Hematopoietic multipotent progenitor cell treated with erythropoietin and hydrocortisone succinate and interleukin-3 and kit ligand, for 8 days (in vitro differentiated cells): ENCODE data around the gene ADCY5.

ENCODE experiments used
- DNase-seq: peaks from one replicate; pipeline ENCODE4 v3.0.0-alpha.2; 2015

The ADCY5 gene

DNA sequence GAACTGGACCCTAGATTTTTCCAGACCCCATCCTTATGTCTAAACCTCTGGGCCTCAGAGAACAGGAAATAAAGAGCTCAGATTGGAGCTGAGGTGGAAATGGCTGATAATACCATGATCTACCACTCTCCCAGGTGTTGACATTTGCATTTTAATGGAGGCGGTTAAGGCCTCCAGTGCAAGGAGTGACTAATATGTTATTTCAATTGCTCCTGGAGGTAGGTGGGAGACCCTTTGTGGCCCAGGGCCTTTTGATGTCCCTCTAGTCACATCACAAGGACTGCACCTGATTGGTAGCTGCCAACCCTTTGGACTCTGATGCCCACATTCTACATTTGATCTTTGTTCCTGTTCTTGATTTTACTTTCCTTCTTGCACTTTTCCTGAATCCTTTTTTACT, 9.0 kb upstream of the ADCY5 start:
- no peak for DNase-seq

DNA sequence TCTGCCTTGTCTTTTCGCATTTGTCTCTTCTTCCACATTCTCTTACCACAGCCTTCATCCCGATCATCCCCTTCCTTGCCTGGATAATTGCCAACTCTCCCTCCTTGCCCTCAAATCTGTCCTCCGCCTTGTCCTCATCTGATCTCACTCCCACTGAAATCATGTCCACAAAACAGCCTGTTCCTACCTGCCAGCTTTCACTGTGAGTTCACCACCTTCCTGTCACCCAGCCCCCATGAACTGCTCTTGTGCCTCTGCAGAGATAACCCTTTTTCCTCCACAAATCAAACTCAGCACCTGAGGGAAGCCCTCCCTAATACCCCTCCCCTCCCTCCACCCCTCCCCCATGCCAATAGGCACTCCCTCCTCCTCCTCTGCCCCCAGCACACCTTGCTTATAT, 4.8 kb upstream of the ADCY5 start:
- DNase-seq: no peak

DNA sequence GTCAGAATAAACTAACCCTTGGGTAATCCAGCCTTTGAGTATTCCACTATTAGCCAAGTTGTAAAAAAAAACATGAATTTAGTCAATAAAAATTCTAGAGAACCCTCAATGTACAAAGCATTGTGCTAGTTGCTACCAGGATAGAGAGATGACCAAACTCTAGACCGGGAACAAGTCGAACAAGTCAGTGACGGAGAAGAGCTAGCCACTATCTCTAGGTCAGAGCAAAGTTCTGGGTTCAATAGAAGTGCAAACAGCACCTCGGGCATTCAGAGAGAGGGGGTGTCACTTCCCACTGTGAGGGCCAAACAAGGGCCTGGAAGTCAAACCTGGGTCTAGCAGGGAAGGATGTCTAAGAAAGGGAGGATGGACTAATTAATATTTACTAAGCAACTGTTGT, 2.3 kb upstream of the ADCY5 start:
- DNase-seq: no peak

DNA sequence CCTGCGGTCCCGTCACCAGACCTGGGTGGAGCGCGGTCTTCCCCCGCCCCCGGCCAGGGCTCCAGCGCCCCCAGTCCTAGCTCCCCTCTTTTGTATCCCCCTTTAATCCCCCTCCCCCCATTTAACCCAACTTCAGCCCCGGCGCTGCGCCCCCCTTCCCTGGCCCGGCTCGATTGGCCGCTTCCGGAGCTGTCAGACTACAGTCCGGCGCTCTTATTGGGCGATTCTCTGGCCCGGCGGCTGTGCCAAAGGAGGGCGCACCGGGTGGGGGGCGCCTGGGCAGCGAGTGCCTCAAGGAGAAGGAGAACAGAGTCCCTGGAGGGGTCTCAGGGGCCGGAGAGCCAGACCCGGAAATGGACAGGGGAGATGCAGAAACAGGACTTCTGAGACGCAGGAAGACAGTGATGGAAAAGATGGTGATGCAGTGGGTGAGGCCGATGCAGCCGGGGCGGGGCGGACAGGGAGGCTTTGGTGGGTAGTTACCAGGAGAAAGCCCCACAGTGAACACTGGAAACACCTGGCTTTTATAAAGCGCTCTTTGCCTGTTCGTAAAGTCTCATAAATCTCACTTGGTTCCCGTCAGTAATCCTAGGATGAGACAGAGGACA, 1.2 kb upstream of the ADCY5 start:
- DNase-seq: no peak

DNA sequence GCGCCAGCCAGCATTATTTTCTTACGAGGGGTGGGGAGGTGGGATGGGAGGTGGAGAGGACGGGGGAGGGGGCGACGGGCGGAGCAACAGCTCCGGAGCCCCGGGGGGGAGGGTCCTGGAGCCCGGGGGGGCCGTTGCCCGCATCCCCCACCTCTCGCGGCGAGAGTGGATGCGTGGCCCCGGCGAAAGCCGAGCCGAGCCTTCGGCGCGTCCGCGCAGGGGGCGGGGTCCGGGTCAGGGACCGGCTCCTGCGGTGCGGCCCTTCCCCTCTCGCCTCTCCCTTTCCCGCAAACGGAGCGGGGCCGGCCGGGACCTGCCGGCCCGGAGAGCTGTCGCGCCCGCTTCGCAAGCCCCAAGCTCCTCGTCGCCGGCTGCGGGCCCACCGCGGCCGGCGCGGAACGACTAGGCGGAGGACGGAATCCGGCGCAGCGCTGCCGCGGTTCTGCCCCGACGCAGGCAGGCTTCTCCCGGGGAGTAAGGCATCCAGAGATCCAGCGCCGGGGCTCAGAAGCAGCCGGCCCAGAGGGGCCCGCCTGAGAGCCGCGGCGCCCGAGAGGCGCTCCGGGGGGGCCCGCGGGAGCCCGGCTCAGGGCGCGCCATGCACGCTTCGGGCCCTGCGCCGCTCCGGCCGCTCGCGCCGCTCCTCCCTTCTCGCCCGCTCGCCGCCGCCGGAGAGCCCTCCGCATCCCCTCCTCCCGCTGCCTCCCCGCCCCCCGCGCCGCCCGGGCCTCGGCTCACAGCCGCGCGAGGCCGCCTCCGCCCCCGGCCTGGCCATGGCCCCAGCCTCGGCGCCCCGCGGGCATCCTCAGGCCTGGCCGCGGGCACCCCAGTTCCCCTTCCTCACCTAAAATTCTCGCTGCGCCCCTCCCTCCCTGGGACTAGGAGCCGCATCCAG, 459 bp upstream of the ADCY5 start:
- DNase-seq: no peak

DNA sequence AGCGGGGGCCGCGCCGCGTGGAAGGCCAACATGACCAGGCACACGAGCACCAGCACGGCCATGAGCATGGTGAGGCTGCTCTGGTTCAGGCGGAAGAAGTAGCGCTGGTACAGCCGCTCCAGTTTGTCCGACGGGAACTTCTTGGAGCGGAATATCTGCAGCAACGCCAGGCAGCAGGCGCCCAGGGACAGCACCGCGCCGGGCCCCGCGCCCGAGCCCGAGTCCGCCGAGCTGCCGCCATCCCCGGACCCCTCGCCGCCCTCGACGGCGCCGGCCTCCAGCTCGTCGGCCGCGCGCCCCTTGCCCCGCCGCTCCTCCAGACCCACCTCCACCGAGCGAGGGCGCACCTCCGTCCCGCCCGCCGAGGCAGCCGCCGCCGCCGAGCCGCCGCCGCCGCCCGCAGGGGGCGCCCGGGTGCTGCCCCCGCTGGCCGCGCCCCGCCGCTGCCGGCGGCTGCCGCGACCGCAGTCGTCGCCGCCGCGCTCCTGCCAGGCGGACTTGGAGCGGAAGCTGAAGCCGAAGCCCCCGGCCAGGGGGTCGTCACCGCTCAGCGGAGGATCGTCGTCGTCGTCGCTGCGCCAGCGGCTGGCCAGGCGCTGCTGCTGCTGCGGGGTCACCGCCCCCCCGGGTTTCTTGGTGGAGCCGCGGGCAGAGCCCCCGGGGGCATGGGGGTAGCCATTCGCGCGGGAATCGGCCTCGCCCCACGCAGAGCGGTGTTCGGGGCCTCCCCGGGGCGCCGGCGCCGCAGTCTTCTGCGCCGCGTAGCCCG, 957 bp downstream of the ADCY5 start:
- DNase-seq: peak; percentile 20

DNA sequence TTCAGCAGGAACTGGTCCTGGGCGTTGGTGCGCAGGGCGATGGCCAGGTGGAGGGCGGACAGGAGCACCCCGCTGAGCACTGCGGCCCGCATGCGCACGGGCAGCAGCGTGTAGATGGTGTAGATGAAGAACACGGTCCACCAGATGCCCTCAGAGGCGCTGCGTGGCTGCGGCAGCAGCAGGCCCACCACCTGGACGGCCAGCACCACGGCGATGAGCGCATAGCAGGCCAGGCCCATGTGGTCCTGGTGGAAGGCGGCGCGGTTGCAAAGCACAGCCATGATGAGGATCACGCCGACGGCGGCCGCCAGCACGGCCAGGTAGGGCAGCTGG, 1.5 kb downstream of the ADCY5 start:
- DNase-seq: no peak

DNA sequence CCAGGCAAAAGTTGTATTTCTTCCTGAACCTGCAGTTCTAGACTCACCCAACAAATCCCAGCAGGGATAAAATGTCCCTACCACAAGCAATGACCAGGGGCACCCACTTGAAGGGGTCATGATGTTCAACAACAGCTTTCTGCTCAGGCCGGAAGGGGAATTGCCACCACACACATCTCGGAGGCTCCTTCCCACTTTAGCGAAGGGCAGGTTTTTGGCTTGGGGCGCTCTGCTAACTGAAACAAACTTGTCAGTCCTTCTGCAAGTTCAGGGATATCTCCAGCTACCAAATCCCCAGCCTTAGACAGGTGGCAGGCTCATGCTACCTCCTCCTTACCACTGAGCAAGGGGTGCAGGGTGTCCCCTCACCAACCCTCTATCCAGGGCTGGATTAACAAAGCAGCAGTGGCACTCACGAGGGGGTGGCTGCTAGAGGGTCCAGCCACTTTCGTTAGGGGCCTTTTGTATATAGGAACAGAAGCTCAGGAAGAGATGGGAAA, 2.2 kb downstream of the ADCY5 start:
- DNase-seq: no peak

DNA sequence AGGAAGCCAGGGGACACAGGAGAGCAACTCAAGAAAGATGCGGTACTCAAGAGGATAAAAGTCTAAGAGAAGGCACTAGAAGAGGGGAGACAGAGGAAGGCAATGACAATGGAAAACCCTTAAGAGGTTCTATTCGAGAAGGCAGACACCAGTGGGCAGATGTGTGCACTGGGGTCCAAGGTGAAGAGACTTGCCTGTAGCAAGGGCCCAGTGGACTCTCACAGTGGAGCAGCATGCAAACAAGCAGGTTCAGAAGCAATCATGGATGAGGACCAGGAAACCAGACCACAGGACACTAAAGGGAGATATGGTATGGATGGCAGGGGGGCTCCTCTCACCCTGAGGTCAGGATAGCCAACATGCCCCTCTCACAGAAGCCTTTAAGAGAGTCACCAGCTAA, 2.7 kb downstream of the ADCY5 start:
- no peak for DNase-seq

DNA sequence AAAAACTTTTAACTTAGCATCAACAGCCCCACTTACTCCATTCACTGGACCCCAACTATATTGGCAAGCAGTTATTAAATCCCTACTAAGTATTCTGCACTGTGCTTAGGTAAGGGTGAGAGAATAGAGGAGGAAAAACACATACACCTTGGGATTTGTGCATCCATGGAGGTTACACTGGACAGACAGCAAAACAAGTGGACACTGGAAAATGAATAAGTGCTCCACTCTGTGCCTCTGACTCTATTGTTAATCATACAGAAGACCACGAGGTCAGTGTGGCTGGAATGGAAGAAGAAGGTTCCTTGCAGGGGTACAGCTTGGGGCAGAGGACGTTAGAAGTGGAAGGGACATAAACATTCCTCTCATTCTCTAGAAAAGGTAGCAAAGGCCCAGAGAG, 3.2 kb downstream of the ADCY5 start:
- DNase-seq: no peak

DNA sequence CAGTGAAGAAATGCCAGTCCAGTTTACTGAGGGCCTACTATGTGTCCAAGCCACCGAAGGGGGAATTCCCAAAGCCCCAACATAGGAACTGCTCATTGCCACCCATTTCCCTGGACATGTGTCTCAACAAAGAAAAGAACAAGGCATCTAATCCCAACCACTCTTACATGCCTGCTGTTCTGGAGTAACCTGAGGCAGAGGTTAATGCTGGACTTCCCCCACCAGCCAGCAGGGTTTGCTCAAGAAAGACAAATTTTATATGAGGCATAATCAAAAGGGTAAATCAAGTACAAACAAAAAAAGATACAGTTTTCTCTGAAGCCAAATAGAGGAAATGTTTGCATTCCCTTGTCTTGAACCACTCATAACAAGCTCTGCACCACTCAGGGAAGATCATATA, 4.1 kb downstream of the ADCY5 start:
- no peak for DNase-seq

DNA sequence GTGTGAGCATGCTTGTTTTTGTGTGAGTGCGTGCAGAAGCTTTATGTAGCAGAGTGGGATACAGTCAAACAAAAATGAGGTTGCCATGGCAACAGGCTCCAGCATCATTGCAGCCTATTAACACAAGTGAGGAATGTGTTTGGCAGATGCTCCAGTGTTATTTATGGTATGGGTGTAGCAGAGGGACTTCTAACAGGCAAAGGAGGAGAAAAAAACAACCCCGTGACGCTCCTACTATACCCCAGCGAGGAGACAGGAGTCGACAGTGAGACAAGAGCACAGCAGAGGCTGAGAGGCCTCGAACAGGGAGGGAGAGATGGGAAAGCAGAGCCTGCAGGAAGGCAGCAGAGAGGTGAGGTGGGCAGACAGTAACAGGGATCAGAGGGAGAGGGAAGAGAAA, 4.9 kb downstream of the ADCY5 start:
- DNase-seq: no peak

DNA sequence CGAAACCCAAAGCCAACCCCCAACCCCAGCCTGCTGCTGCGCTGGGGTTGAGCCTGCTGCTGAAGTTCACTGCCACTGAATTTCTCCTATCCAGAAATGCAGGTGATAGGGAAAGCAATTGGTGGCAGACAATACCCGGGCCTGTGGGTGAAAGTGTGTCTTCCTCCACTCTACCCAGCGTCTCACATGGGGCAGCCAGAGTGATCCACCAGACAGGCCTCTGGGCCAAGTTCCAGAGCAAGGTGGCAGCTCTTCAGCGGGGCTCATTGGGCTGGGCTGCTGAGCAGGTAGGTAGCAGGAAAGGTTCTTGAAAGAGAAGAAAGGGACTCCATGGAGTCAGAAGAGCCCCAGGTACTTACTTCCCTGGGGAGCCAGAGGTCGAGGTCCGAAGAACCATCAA, 6.0 kb downstream of the ADCY5 start:
- DNase-seq: no peak

DNA sequence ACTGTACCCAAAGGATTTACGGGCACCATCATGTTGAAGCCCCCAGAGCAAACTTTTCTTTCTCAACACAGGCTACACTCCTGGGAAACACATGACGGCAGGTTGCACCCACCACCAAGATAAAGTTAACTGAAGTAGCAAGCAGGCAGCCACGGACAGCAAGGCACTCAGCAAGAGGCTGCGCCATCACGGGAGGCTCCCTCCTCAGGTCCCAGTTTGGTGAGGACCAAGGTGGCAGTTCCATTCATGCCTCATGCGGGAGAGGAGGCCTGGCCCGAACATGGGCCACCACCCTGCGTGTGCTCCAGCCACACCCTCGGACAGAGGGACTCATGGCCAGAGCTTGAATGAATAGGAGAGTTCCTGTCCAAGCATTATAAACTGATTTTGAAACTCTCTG, 6.8 kb downstream of the ADCY5 start:
- no peak for DNase-seq

DNA sequence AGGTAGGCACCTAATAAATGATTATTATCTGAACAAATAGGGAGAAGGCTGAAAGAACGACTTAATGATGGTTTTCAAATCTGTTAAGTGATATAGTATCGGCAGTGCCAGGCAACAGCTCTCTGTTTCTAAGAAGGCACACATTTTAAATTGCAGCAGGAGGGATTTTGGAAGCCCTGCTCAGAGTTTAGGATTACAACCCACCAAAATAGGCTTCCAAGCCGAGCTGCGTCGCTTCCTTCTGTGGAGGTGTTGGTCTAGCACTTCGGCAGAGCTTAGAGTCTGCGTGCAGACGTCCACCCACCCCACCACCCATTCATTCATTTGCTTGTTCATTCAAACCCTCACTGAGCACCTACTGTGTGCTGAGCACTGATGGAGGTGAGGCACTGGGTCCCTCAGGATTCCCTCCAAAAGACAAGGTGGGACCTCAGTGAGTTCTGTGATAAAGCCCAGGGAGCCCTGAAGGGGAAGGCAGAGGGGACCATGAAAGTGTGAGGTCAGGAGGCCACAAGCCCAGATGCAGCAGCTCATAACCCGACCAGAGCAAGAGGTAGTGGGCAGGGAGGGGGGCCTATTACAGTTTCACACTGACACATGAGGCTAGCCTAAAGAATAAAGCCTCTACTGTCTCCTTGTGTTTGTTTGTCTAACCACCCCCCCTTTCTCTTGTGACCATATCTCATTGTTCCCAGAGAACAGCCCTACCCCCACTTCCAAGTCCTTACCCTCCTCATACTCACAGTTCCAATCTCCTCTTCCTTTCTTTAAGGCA, 8.9 kb downstream of the ADCY5 start:
- DNase-seq: no peak

DNA sequence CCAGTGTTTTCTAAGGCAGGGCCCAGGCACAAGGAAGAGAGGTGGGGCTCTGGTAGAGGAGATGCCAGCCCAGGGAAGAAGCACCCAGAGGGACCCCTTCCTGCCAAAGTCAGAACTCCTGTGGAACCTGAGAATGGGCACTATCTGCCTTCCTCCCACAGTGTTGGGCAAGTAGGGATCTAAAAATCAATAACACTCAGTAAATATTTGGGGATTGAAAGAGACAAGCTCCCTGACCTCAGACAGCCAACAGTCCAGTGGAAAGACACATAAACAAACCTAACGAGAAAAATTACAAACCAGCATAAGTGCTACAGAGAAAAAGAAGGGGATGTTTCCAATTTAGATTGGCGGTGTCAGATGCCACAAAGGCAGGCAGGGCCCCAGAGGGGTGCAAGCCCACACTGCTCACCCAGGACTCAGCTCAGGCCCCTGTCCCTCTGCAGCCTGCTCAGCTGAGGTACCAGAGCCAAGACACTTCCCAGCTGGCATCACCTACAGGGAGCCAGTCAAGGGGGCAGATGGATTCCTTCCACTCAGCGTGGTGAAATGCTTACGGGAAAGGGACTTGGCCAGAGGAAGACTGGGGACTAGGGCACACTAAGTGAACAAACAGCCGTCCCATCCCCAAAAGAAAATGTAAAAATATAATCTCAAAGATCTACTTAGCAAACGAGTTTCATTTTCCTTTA, 15.9 kb downstream of the ADCY5 start:
- no peak for DNase-seq

DNA sequence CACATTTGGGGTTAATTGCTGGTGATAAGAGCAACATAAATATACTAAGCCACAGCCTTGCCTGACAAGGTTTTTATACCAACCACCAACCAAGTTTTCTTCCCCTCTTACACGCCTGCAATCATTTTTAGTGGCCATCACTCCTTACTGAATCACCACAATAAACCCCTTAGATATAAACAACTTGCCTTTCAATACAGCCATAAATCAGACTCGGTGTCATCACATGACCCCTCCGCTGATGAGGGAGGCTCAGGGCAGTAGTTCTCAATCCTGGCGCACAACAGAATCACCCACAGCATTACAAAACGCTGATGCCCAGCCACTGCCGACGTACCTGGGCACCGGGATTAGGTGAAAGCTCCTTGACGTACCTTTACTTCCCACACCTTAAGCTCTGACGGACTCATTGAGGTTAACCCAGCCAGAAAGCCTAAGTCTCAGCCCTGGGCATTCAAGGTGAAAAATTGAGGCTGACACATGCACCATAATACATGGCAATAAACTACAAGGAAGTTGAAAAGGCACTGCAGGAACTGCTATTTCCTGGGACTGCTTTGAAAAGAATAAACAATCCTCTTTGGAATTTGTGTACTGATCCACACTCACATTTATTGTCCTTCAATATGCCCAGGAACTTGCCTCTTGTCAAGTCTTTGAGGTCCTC, 17.1 kb downstream of the ADCY5 start:
- no peak for DNase-seq

DNA sequence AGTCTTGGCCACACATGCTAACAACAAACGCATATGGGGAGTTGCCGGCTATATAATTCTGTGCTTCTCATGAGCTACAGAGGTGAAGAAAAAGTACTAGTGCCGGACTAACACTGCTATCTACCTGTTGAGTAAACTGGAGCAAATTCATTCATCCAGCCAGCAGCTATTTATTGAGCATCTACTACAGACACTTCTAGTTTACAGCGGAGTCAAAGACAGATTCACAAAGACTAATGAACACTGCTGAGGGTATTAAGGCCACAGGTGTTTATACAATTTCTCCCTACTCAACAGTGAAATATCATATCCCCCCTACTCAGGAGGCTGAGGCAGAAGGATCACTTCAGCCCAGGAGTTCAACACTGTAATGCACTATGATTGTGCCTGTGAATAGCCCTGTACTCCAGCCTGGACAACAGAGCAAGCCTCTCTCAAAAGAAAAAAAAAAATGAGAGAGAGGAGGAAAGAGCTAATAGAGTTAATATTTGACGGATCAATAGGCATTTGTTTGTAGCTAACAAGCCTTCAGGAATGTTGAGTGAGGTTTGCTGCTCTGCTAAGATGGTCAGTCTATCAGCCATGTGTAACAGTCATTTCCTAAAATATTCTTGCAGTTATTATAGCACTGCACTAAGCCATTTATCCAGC, 17.8 kb downstream of the ADCY5 start:
- no peak for DNase-seq

DNA sequence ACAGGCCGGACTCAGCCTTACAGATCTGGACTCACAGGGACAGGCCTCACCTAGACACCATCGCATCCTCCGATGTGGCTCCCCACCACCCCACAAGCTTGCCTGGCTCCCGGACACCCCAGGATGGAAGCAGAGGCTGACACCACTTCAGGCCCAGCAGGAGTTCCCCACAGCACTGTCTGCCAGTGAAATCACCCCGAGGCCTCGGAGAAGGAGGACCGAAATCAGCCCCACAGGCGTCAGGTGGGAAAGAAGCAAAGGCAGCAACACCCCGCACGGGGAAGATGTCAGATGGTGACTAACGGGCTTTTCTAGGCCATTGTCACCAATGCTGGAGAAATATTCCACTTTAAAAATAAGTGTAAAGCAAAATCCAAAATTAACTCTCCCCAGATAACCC, 18.6 kb downstream of the ADCY5 start:
- DNase-seq: no peak

DNA sequence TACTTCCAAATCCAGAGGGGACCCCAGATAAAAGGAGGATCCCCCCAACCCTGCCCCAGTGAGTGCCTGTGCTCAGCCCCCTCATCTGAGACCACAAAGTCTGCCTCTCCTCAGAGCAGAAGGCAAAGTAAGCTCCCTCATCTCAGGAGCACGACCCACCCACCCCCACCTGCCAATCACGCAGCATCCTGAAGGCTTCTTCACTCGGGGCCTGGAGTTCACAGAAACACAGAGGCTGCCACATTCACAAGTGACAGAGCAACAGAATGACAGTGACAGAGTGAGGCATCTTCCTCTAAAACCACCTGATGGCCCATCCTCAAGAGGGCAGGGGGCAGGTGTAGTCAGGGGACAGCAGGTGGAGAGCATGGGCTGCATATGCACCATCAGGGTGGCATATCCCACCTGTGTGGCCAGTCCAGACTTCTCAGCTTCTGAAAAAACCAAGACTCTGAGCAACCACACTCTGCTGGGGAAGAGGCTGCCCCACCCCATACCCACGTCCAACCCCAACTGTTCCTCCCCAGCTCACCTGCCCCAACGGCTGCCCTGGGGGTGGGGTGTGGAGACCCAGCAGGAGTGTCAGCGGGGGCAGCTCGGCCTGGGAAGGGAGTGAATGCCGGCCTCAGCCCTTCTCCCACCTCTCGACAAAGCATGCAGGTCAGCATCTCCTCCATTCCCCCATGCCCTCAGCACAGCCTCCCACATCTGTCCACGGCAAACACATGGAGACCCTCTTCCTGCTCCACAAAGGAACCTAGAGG, 19.3 kb downstream of the ADCY5 start:
- DNase-seq: no peak
